Limb (tissue), 2 donors: ENCODE measurements around the gene MMP1.

ENCODE experiments used
- DNase-seq, 2 donors: peaks; one replicate each; pipeline ENCODE4 v3.0.0-alpha.2; 2016; ENCODE audit errors: extremely low spot score in 2 of 2

The MMP1 gene

GRCh38 chr11:102798012-102798746 is at the start of gene MMP1:
Gene MMP1 (minus strand): TSS chr11:102798160. CDS start chr11:102798092, 68 bp downstream.
- no peak for DNase-seq

GRCh38 chr11:102846292-102846691 is 48.3 kb upstream of the MMP1 start:
- no peak for DNase-seq

GRCh38 chr11:102843489-102843888 is 45.5 kb upstream of the MMP1 start, which contains the start of gene MMP3:
Gene MMP3 (minus strand): TSS chr11:102843609. CDS start chr11:102843546, 63 bp downstream.
- no peak for DNase-seq

GRCh38 chr11:102842930-102843329 is 45.0 kb upstream of the MMP1 start:
- DNase-seq, result no peak

GRCh38 chr11:102840018-102840417 is 42.1 kb upstream of the MMP1 start:
- DNase-seq, result no peak

- no peak for DNase-seq
Measured at GRCh38 chr11:102837646-102838045, 39.7 kb upstream of the MMP1 start.

- DNase-seq, result no peak
Measured at GRCh38 chr11:102837156-102837555, 39.2 kb upstream of the MMP1 start.

GRCh38 chr11:102836290-102836875 is 38.4 kb upstream of the MMP1 start:
- DNase-seq, result no peak

GRCh38 chr11:102833731-102834130 is 35.8 kb upstream of the MMP1 start:
- DNase-seq, result no peak

GRCh38 chr11:102832612-102833011 is 34.7 kb upstream of the MMP1 start:
- no peak for DNase-seq

GRCh38 chr11:102831489-102832440 is 33.8 kb upstream of the MMP1 start:
- DNase-seq, result peak; percentile 48 to 73

GRCh38 chr11:102831128-102831488 is 33.1 kb upstream of the MMP1 start:
- DNase-seq, result no peak

GRCh38 chr11:102830001-102830727 is 32.2 kb upstream of the MMP1 start:
- DNase-seq, result no peak

- DNase-seq, result no peak
Measured at GRCh38 chr11:102829316-102830000, 31.5 kb upstream of the MMP1 start.

- no peak for DNase-seq
Measured at GRCh38 chr11:102824556-102824955, 26.6 kb upstream of the MMP1 start.

- no peak for DNase-seq
Measured at GRCh38 chr11:102819491-102819890, 21.5 kb upstream of the MMP1 start.

GRCh38 chr11:102813484-102813883 is 15.5 kb upstream of the MMP1 start:
- no peak for DNase-seq

GRCh38 chr11:102812188-102812587 is 14.2 kb upstream of the MMP1 start:
- DNase-seq, result no peak

GRCh38 chr11:102810950-102811660 is 13.1 kb upstream of the MMP1 start:
- no peak for DNase-seq

GRCh38 chr11:102809971-102810370 is 12.0 kb upstream of the MMP1 start:
- DNase-seq, result no peak
